AG04450 (cell line): ENCODE measurements around the gene UBE2C. TPM values are rescaled to one million over a fixed set of nuclear protein-coding genes. Genes with fewer than 3 reads are reported as not detected.
A peak's percentile ranks its signal among the peaks of the same experiment; 100 is the strongest.

Source experiments
- CTCF ChIA-PET: fragments of 300-600, 350-600 bp; formaldehyde crosslinking; extraction: SDS; loops from one replicate; lab custom pipeline; 2022; ENCODE audit warnings: antibody characterized with exemption, inconsistent platforms; lab: Charles Lee
- POLR2A ChIA-PET: fragments of 350-600 bp; formaldehyde crosslinking; extraction: SDS; loops from one replicate; lab custom pipeline; 2021; ENCODE audit warnings: antibody characterized with exemption, inconsistent platforms; lab: Yijun Ruan, JAX
- DNase-seq: peaks from one replicate; pipeline ENCODE4 v3.0.0-alpha.2; 2011; ENCODE audit warnings: low read depth, low spot score
- H3K27ac ChIP-seq: one replicate; pipeline ENCODE4 v1.5.1; 2012; ENCODE audit warnings: low read depth, low read length, control low read depth
- H3K27me3 ChIP-seq: one replicate; pipeline ENCODE4 v1.6.0; 2012; ENCODE audit warnings: low read length; ENCODE audit not compliant: control insufficient read depth, insufficient read depth
- H3K4me3 ChIP-seq: 2 replicates; pipeline ENCODE4 v1.5.1; 2011; ENCODE audit warnings: mild to moderate bottlenecking, low read depth, low read length, control low read depth
- H3K9me3 ChIP-seq: 2 replicates; pipeline ENCODE4 v1.5.1; 2012; ENCODE audit warnings: low read length; ENCODE audit not compliant: control insufficient read depth, insufficient read depth
- CTCF ChIP-seq: IDR thresholded peaks from 2 replicates; pipeline ENCODE4 v1.5.1; 2011; ENCODE audit warnings: low read depth, low read length, control low read depth, inconsistent platforms
- polyA plus RNA-seq: library from polyadenylated mRNA; depleted of rRNA; stranded (reverse); fragments of >200 nt; gene quantifications from 2 replicates; pipeline ENCODE4 v1.2.3, GENCODE V29; 2011

UBE2C gene
- polyA plus RNA-seq, 1 experiment, result 27.8 TPM

GRCh38 chr20:45771182-45771759, 41.2 kb upstream of the UBE2C start:
- ChIA-PET POLR2A (no interaction called here), CTCF (interaction anchor here (0.6 to 4.1 kb wide), 109 partner anchors 9 to 1079 kb away, joined by 3 to 79 read pairs (median 4); partner anchors contain the start of genes EPPIN, MATN4, SNX21 and SYS1)
- Histone ChIP-seq H3K27ac (peak overlapping the region; percentile 39), H3K9me3 (no peaks in the 10 kb centered on the region), H3K4me3 (no peak overlapping the region), H3K27me3 (peaks cover 23% of the 10 kb centered on the region)
- TF ChIP-seq CTCF, result peak; percentile 95
- peak; percentile 68 for DNase-seq

- no peak for DNase-seq
- ChIA-PET CTCF (interaction anchor here (1.1 to 4.1 kb wide), 5 partner anchors 398 to 729 kb away, joined by 3 to 79 read pairs (median 16); no protein-coding TSS in a partner anchor), POLR2A (no interaction called here)
- Histone ChIP-seq H3K4me3 (no peak overlapping the region), H3K27me3 (peaks cover 16% of the 10 kb centered on the region), H3K9me3 (no peaks in the 10 kb centered on the region), H3K27ac (no peak overlapping the region)
- TF ChIP-seq CTCF, result no peak
Observed at GRCh38 chr20:45772693-45773092, 39.8 kb upstream of the UBE2C start.

- ChIA-PET CTCF (no interaction called here), POLR2A (no interaction called here)
- peaks cover 9% of the 10 kb centered on the region for H3K27me3 ChIP-seq
- no peak overlapping the region for H3K4me3 ChIP-seq
- DNase-seq, result no peak
- no peak overlapping the region for H3K27ac ChIP-seq
- TF ChIP-seq CTCF, result no peak
- H3K9me3 ChIP-seq, result no peaks in the 10 kb centered on the region
Observed at GRCh38 chr20:45774945-45775344, 37.5 kb upstream of the UBE2C start.

GRCh38 chr20:45775411-45775810, 37.0 kb upstream of the UBE2C start:
- TF ChIP-seq CTCF, result no peak
- Histone ChIP-seq H3K9me3 (no peaks in the 10 kb centered on the region), H3K27ac (no peak overlapping the region), H3K27me3 (peaks cover 9% of the 10 kb centered on the region), H3K4me3 (no peak overlapping the region)
- ChIA-PET POLR2A (no interaction called here), CTCF (no interaction called here)
- DNase-seq, result no peak

GRCh38 chr20:45776931-45777330, 35.5 kb upstream of the UBE2C start:
- H3K27ac ChIP-seq, result no peak overlapping the region
- no peak overlapping the region for H3K4me3 ChIP-seq
- no peaks in the 10 kb centered on the region for H3K9me3 ChIP-seq
- ChIA-PET CTCF (interaction anchor here (0.6 to 1.3 kb wide), 3 partner anchors 483 to 733 kb away, joined by 4 to 5 read pairs (median 4); no protein-coding TSS in a partner anchor), POLR2A (no interaction called here)
- DNase-seq, result no peak
- H3K27me3 ChIP-seq, result peaks cover 8% of the 10 kb centered on the region
- TF ChIP-seq CTCF, result no peak
